Nephron progenitor cell (in vitro differentiated cells): ENCODE measurements around the gene RNF14.

Source experiments
- DNase-seq: peaks from one replicate; pipeline ENCODE4 v3.0.0; 2021
- H3K27ac Mint-ChIP-seq: 2 replicates; pipeline ENCODE4 v1.8.0; 2021; ENCODE audit warnings: mild to moderate bottlenecking, moderate library complexity, mixed read lengths
- H3K27me3 Mint-ChIP-seq: 2 replicates; pipeline ENCODE4 v1.8.0; 2021; ENCODE audit warnings: mild to moderate bottlenecking, low read depth, mixed read lengths; ENCODE audit not compliant: poor library complexity
- H3K36me3 Mint-ChIP-seq: 2 replicates; pipeline ENCODE4 v1.8.0; 2021; ENCODE audit warnings: low read depth, mixed read lengths
- H3K4me1 Mint-ChIP-seq: 2 replicates; pipeline ENCODE4 v1.8.0; 2021; ENCODE audit warnings: mixed read lengths
- H3K4me3 Mint-ChIP-seq: 2 replicates; pipeline ENCODE4 v1.8.0; 2021; ENCODE audit warnings: mild to moderate bottlenecking, moderate library complexity, mixed read lengths
- H3K9me3 Mint-ChIP-seq: 2 replicates; pipeline ENCODE4 v1.8.0; 2021; ENCODE audit warnings: mild to moderate bottlenecking, moderate library complexity, mixed read lengths
- TF ChIP-seq, protein P1 (sequence below): fragments of 200-600 bp; sonication (generic); IDR thresholded peaks from 2 replicates; pipeline ENCODE4 v1.5.0; 2021; ENCODE audit warnings: antibody characterized with exemption

RNF14 gene

DNA sequence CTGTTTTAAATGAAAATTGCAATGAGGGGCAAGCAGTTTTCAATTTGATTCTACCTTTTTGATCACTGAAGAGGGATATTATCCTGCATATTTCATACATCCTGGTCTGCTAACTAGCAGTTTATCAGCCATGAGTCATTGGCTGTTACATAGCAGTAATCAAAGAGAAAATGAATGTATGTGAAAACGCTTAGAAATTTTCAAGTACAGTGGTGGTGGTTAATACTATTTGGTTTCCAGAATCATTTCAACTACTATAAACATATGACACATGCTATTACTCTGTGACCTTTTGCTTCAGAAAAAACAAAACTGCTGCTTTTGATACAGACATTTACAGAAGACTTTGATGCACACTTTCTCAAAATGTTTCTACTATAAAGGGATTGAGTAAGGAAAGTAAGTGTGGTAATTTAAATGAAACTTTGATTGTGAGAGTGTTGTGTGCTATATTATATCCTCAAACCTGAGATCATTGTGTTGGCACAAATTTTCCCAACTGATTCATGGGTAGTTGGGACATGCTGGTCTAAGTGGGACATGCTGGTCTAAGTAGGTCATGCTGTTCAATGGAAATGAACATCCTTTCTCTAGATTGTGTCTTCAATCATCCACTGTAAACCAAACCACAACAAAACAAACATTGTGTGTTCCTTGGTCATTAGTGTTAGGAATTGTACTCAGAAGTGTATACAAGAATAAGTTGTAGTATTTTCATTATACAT lies 5.1 kb downstream of the RNF14 start:
- TF ChIP-seq, protein P1, sequence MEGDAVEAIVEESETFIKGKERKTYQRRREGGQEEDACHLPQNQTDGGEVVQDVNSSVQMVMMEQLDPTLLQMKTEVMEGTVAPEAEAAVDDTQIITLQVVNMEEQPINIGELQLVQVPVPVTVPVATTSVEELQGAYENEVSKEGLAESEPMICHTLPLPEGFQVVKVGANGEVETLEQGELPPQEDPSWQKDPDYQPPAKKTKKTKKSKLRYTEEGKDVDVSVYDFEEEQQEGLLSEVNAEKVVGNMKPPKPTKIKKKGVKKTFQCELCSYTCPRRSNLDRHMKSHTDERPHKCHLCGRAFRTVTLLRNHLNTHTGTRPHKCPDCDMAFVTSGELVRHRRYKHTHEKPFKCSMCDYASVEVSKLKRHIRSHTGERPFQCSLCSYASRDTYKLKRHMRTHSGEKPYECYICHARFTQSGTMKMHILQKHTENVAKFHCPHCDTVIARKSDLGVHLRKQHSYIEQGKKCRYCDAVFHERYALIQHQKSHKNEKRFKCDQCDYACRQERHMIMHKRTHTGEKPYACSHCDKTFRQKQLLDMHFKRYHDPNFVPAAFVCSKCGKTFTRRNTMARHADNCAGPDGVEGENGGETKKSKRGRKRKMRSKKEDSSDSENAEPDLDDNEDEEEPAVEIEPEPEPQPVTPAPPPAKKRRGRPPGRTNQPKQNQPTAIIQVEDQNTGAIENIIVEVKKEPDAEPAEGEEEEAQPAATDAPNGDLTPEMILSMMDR: no peak
- DNase-seq: no peak
- Mint-ChIP-seq H3K27ac (no peak overlapping the region), H3K4me1 (peaks cover 16% of the 10 kb centered on the region), H3K9me3 (no peaks in the 10 kb centered on the region), H3K36me3 (peaks cover 53% of the 10 kb centered on the region), H3K4me3 (no peak overlapping the region), H3K27me3 (peaks cover 2% of the 10 kb centered on the region)

DNA sequence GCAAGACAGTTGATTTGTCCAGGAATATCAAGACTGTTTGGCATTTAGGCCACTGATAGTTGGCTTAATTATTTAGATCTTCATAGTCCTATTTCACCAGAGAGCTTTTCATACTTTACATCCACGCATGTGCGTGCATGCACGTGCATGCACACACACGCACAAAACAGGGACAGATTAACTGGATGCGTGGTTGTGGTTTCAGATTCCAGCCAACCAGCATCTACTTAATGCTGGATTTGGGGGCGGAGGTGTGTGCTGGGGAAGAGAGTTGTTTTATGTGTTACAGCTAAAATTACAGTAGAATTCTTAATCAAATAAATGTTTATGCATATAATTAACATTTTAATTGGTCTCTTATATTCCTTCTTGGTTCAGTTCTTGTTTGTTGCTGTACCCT lies 7.3 kb downstream of the RNF14 start:
- no peaks in the 10 kb centered on the region for H3K27me3 Mint-ChIP-seq
- H3K27ac Mint-ChIP-seq: no peak overlapping the region
- H3K4me3 Mint-ChIP-seq: no peak overlapping the region
- peaks cover 67% of the 10 kb centered on the region for H3K36me3 Mint-ChIP-seq
- DNase-seq: no peak
- H3K9me3 Mint-ChIP-seq: no peaks in the 10 kb centered on the region
- TF ChIP-seq, protein P1: no peak
- H3K4me1 Mint-ChIP-seq: no peaks in the 10 kb centered on the region

DNA sequence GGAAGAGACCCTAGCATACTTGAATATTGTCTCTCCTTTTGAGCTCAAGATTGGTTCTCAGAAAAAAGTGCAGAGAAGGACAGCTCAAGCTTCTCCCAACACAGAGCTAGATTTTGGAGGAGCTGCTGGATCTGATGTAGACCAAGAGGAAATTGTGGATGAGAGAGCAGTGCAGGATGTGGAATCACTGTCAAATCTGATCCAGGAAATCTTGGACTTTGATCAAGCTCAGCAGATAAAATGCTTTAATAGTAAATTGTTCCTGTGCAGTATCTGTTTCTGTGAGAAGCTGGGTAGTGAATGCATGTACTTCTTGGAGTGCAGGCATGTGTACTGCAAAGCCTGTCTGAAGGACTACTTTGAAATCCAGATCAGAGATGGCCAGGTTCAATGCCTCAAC lies 9.5 kb downstream of the RNF14 start:
- no peaks in the 10 kb centered on the region for H3K27me3 Mint-ChIP-seq
- no peak for DNase-seq
- no peaks in the 10 kb centered on the region for H3K4me1 Mint-ChIP-seq
- no peak overlapping the region for H3K27ac Mint-ChIP-seq
- TF ChIP-seq, protein P1: no peak
- no peaks in the 10 kb centered on the region for H3K9me3 Mint-ChIP-seq
- H3K4me3 Mint-ChIP-seq: no peak overlapping the region
- H3K36me3 Mint-ChIP-seq: peaks cover 77% of the 10 kb centered on the region

DNA sequence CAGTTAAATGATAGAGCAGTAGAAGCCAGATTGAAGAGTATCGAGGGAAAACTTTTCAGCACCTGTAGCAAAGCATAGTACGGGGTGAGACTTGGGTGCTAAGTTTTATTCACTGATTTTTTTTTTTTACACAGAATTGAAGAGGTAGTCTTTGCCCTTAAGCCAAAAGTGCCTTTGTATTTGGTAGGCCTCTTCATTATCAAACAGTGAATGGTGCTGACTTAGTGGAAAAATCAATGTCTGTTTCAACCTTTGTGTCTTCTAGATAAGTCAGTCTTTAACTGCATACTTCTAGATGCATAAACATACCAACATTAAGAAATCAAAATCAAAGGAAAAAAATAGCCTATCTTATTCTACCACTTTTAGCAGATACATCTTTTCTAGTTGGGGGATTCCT lies 13.7 kb downstream of the RNF14 start:
- Mint-ChIP-seq H3K27ac (no peak overlapping the region), H3K27me3 (no peaks in the 10 kb centered on the region), H3K4me1 (no peaks in the 10 kb centered on the region), H3K36me3 (peaks cover 82% of the 10 kb centered on the region), H3K4me3 (no peak overlapping the region), H3K9me3 (no peaks in the 10 kb centered on the region)
- DNase-seq: no peak
- TF ChIP-seq, protein P1: no peak

DNA sequence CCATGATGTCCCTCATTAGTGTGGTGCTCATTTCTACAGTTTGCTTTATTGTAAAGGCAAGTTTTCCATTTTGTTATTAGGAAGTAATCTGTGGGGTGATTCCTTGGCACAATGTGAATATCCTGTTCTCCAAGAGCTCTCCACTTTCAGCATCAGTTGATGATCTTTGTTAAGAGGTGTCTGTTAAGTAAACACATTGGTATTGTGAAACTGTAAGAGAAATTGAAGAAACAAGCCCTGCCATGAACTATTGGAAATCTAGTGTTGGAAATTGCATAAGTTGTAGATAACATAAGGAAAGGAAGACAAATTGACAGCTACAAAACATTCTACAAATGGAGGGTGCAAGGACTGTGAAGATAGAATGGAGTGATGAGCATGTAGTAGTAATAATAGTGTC lies 17.2 kb downstream of the RNF14 start:
- Mint-ChIP-seq H3K4me3 (no peak overlapping the region), H3K36me3 (peaks cover 64% of the 10 kb centered on the region), H3K27me3 (no peaks in the 10 kb centered on the region), H3K9me3 (no peaks in the 10 kb centered on the region), H3K27ac (peak overlapping the region; percentile 1), H3K4me1 (no peaks in the 10 kb centered on the region)
- TF ChIP-seq, protein P1: no peak
- DNase-seq: no peak

DNA sequence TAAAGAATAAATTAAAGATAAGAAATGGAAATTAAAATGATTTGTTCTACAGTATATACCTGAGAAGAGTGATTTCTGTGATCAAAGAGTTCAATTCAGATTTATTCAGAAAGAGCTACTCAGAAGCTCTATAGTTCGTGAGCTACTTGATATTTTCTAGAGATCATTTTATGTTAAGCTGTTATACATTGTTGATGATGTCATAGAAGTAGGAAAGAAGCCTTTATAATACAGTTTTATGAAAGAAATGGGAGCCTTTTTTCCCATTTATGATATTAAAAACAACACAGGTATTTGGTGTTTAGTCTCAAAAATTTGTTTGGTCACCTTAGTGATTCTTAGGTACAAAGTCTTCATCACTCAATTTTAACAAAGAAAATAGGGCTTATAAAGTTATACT lies 20.8 kb downstream of the RNF14 start:
- H3K4me3 Mint-ChIP-seq: no peak overlapping the region
- peaks cover 14% of the 10 kb centered on the region for H3K4me1 Mint-ChIP-seq
- no peak for DNase-seq
- H3K9me3 Mint-ChIP-seq: no peaks in the 10 kb centered on the region
- TF ChIP-seq, protein P1: no peak
- no peak overlapping the region for H3K27ac Mint-ChIP-seq
- H3K36me3 Mint-ChIP-seq: peaks cover 54% of the 10 kb centered on the region
- no peaks in the 10 kb centered on the region for H3K27me3 Mint-ChIP-seq
